ENCODE data around the gene TDRD7.

The TDRD7 gene

GRCh38 chr9:97527626-97528528 is 116.0 kb downstream of the TDRD7 start:
- no peak for DNase-seq (ENCODE audit: low read depth in 2 of 2)

- no peak for DNase-seq (ENCODE audit: low read depth in 2 of 2)
Observed at GRCh38 chr9:97528529-97529230, 116.8 kb downstream of the TDRD7 start.

- DNase-seq (ENCODE audit: low read depth in 2 of 2), result no peak
Observed at GRCh38 chr9:97529363-97530076, 117.6 kb downstream of the TDRD7 start.

GRCh38 chr9:97531888-97532376 is 120.0 kb downstream of the TDRD7 start:
- no peak for DNase-seq (ENCODE audit: low read depth in 2 of 2)

GRCh38 chr9:97534185-97534584 is 122.3 kb downstream of the TDRD7 start:
- DNase-seq (ENCODE audit: low read depth in 2 of 2), result no peak

- no peak for DNase-seq (ENCODE audit: low read depth in 2 of 2)
Observed at GRCh38 chr9:97534961-97535594, 123.2 kb downstream of the TDRD7 start.

- DNase-seq (ENCODE audit: low read depth in 2 of 2), result no peak
Observed at GRCh38 chr9:97535771-97536170, 123.9 kb downstream of the TDRD7 start.

- no peak for DNase-seq (ENCODE audit: low read depth in 2 of 2)
Observed at GRCh38 chr9:97536480-97536879, 124.6 kb downstream of the TDRD7 start.

GRCh38 chr9:97543561-97543960 is 131.7 kb downstream of the TDRD7 start:
- DNase-seq (ENCODE audit: low read depth in 2 of 2), result no peak

GRCh38 chr9:97545486-97545885 is 133.6 kb downstream of the TDRD7 start:
- no peak for DNase-seq (ENCODE audit: low read depth in 2 of 2)

Data from stimulated activated CD4-positive, alpha-beta T cell treated with anti-CD3 and anti-CD28 coated beads, Interleukin-15, amount 100 ng/mL, for 48 hours (primary cell).